NCI-H1436 (cell line): ENCODE measurements around the gene CRYGN.

ENCODE experiments used
- DNase-seq: peaks from one replicate; lab custom pipeline; 2025; lab: John Stamatoyannopoulos, UW

CRYGN gene

DNA sequence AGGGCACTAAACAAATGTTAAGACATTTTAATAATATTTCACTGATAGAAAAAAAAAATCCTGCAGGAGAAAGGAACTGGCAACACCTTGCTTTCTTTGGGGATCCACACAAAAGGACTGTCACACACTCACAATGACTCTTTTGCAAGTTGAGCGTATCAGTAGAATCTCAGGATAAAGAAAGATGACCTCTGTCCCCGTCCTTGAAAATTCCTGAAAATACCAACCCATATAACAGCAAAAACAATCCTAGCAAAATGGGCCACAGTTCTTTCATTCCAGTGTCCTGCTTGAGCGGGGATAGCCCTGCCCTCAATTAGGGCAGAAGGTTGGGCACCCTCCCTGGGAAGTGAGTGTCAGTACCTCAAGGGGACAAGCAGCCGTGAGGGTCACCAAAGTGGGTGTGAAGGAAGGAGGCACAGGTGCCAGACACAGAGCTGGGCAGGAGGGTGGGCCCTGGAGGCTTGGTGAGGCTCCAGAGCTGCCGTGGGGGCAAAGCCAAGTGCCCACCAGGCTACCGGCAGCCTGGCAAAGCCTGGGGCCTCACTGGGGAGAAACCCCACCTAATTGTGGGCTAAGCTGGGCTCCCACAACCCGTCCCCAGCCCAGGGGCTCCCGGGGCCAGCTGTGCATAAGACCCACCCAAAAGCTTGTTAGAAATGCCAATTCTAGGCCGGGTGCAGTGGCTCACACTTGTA lies 32.9 kb downstream of the CRYGN start:
- DNase-seq, result no peak

DNA sequence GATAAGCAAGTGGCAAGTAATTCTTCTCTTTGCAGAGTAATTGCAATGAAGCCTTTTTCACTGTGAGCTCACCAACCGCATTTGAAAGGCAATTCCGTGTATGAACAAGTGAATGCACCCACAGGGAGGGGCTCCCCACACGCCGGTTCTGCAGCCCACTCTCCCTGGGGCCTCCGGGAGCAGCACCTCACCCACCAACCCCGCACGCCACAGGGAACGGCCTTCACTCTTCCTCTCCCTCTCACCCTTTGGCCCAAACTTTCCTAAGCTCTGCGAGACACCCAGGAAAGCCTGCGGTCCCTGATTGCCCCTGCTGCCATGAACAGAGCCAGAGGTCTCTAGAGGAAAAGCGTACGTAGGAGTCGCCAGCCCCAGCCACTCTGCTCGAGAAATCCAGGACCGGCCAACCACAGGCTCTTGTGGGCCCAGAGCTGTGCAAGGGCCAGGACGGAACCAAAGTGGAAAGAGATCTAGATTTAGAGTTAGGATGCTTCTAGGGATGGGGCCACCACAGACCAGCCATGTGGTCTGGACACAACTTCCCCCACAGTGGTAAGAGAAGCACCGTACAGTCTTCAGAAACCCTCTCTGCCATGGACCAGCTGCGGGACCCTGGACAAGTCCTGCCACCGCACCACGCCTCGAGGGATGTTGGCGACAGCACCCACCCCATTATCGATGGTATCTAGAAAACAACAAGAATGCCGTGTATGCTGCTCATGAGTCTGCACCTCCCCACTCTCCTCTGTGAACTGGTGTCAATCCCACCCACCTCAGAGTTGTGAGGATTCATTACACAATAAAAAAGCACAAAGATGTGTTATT lies 33.7 kb downstream of the CRYGN start:
- no peak for DNase-seq

DNA sequence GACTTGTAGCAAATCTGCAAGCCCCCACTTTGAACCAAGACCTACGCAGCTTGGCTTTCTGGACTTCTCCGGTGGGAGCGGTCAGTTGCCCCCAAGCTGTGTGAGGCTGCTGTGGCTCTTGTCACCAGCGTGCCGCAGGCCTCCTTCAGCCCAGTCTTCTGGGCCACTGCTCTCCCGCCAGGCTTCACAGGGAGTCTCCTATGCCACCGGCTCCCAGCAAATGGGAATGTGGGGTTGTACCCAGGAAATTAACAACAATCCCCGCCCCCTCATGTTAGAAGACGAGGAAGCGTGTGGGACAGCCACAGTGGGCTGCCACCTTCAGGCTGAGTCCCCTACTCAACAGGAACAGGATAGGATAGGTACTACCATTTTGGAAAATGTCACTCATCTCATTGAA lies 34.4 kb downstream of the CRYGN start:
- DNase-seq, result no peak

DNA sequence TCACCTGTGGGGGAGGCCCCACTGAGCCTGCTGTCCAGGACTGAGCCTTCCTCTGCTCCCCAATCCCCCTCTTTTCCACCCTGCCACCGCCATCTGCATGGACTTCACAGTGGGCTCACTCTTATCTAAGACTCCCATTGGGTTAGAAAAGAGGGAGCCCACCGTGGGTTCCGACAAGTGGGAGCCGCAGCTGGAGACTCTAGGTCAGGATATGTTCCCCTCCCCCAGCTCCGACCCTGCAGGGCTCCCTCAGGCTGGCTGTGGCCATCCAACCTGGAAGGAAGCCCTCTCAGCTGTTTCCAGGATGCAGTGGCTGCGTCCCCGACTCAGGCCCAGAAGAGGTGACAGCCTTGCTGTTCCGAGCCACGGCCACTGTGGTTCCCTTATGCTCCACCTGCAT lies 34.9 kb downstream of the CRYGN start:
- no peak for DNase-seq

DNA sequence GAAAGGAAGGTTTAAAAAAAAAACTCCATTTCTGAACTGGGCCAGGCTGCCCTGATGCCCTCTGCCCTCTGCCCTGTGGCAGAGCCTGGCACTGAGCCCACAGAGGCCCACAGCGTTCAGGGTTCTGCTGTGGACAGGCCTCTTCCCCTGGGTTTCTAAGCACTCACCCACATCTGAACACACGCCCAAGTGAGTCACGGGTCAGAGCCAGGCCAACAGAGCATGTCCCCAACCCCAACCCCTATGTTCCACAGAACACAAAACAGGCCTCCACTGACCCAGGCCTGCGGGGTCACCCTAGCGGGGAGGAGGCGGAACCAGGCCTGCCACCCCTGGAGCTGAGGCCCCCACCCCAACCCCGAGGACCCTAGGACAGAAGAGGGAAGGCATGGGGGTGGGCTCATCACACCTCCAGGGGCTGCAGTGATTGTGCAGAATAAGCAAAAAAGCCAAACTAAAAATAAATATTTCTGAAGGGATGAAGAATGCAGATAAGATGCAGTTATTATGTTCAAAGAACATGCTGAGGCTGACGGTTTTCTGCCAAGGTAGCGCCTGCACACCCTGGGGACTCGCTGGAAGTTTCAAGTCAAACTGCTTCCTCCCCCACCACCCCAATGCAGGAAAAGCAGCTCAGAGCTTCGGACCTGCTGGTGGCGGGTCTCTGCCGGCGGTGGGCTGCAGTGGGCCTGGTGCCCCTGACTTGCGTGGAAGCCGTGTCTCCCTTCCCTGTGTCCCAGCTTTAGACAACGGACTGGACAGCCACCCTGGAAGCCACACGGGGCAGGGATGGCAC lies 35.5 kb downstream of the CRYGN start:
- no peak for DNase-seq

DNA sequence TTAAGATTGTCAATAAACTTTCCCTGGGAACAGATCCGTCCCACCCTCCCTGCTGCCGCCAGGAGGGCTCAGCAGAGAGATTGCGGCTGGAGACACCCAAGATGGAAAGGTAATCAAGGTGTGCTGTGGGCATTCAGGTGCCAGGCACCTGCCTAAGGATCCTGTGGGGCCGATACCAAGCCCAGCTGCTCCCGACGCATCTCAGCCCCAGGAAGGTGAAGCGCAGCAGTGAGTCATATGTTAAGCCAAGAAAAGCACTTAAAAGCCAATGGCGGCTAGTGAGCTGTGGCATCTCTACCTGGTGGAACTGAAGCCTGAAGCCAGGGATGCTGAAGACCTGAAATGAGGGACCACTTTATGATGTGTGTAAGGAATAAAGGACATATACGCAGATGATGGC lies 36.2 kb downstream of the CRYGN start:
- no peak for DNase-seq

DNA sequence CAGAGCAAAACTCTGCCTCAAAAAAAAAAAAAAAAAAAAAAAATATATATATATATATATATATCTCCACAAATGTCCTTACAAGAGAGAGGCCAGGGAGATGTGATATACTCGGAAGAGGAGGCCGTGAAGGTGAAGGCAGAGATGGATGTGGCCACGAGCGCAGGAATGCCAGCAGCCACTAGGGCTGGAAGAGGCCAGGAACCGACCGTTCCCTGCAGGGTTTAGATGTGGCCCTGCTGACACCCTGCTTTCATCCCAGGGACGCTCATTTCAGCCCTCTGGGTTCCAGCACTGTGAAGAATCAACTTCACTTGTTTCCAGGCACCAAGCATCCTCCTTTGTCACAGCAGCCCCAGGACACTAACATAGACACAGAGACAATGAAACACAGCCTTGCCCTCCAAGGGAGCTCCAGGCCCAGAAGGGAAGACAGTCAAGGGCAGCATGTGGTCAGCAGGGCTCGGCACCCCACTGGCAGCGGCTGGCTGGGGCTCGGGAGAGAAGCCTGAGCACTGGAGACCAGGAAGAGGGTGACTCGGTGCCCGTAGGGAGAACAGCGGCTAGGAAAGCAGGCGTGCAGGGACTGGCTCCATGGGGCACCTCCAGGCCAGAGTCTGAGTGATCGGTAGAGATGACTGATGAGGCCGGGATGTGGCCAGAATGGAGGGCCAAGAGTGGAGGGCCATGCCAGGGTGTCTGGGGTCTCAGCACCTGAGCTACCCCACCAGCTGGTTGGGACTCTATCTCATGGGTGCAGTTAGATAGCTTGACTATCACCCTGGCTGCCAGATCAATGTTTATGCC lies 37.7 kb downstream of the CRYGN start:
- DNase-seq, result no peak

DNA sequence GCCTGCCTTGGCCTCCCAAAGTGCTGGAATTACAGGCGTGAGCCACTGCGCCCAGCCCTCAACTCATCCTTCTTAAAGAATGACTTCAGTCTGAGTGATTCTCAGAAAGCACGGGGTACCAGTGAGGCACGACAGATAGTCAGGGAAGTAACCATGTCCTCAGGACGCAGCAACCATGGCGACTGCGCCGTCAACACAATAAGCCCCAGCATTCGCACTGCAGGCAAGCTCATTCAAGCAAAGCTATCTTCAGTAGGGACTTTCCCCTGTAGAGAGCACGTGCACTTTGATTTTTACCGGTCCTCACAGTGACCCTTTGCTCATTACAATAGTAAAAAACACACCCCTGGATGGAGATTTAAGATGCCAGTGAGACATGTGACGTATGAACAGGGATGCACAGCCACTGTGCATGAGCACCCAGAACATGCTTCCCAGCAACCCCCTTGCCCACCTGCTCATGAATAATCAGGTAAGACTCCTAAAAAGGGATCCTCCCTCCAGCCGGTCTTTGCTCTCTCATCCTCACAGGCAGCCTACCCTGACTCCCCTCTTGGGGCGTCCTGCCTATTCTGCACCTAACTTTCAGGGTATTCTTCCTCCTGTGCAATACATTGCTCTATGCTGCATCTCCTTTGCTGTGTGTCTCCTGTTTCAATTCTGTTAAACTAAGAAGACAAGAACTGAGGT lies 39.2 kb downstream of the CRYGN start:
- no peak for DNase-seq

DNA sequence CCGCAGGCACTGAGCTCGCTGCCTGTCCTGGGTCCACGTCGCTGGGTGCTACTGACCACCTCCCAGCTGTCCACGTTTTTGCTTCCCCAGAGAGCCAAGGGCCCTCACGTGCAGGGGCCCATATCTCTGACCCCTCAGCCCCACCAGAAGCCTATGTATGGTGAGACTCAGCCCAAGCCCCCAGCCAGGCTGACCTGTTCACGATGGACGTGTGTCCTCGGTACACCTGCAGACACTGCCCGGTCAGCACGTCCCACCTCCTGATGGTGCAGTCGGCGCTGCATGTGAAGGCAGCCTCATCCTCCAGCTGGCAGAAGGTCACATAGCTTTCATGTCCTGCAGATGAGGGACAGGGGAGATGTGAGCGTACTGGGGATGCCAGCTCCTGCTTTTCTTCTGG lies 40.0 kb downstream of the CRYGN start:
- no peak for DNase-seq

DNA sequence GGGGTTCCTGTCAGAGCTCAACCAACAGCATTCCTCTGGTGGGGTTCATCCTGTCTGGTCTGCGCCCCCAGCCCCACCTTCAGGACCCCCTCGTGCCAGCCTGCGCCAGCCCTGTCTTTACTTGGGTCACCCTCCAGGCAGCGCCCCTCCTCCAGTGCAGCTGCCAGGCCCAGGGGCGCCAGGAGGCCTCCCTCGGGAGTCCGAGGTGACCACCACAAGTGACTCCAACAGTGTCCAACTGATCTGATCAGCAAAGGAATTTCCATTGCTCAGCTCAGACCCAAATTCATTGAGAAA lies 40.7 kb downstream of the CRYGN start:
- no peak for DNase-seq

DNA sequence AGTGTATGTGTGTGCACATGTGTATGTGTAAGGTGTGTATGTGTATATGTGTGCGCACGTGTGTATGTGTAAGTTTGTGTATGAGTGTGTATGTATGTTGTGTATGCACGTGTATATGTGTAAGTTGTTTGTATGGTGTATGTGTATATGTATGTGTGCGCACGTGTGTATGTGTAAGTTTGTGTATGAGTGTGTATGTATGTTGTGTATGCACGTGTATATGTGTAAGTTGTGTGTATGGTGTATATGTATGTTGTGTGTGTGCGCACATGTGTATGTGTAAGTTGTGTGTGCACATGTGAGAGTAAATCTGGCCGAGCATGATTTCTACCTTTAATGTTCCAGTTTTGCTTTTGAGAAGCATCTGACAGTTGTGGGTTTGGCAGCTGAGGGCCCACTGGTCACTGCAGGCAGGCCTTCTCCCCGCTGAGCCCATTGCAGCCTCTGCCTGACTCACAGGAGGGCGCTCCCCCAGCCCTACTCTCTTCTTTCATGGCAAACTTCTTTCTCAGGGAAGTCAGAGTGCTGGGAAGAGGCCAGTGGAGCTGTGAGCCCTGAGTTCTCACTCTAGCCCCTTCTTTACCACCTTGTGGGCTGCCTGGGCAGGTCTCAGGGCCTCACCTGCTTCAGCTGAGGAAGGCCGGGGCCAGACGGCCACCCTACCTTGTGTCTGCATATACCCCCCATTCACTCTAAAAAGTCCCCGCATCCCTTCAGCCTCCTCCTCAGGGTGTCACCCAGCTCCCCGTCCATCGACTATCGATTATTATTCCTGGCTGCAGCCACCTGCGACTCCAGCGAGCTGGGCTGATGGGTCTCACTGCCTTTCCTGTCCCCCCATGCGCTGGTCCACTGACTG lies 41.3 kb downstream of the CRYGN start:
- no peak for DNase-seq

DNA sequence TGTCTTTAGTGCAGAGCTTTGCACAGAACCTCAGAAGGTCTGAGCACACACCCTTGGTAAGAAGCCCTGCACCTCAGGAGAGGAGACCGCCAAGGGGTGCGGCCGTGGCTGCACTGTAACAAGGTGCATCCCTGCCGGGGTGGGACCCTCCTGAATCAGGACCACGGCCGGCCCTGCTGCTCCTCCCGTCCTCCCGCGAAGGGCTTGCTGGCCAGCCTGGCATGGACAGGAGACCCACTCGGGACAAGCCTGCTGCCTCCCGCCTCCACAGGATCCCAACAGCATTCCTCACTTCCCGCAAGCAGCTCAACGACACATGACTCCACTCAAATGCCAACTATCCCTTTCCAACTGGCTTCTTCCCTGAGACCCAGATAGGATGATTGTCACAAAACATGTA lies 42.9 kb downstream of the CRYGN start:
- DNase-seq, result no peak

DNA sequence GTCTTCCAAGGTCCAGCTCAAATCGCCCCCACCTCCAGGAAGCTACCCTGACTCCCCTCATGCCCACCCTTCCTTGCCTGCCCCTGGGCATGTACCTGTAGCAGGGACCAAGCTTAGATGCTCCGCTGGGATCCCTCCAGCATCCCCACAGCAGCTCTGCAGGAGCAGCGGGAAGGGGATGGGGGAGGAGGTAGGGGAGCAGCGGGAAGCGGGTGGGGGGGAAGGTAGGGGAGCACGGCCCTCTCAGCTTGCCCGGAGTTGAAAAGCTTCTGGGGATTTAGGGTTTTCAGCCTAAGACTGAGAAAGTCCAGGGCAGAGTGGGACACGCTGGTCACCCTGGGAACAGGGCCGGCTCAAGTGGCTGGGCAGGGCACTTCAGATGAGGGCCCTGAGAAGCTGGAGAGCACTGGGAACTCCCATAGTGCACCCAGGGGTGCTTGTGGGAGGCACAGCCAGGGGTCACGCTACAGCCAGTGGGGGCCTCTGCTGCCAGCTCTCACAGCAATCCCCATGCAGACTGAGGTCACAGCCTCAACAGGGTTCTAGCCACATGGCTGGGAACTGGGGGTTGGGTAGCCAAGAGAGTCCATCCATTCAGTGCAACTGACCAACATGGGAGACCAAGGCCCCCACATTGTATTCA lies 43.5 kb downstream of the CRYGN start:
- no peak for DNase-seq

DNA sequence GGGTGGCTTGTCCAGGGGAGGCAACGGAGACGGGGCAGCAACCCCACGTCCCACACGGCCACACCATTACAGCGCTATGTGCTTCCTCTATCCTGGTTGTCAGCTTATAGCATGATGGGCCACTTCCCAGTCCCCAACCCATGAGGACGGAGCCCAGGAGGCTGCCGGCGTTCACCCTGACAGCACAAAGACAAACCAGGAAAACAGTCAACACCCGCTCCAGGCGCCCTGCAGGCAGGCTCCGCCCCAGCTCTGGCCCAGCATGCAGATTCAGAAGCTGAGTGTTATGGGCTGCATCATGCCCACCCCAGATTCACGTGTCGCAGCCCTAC lies 44.9 kb downstream of the CRYGN start:
- DNase-seq, result no peak

DNA sequence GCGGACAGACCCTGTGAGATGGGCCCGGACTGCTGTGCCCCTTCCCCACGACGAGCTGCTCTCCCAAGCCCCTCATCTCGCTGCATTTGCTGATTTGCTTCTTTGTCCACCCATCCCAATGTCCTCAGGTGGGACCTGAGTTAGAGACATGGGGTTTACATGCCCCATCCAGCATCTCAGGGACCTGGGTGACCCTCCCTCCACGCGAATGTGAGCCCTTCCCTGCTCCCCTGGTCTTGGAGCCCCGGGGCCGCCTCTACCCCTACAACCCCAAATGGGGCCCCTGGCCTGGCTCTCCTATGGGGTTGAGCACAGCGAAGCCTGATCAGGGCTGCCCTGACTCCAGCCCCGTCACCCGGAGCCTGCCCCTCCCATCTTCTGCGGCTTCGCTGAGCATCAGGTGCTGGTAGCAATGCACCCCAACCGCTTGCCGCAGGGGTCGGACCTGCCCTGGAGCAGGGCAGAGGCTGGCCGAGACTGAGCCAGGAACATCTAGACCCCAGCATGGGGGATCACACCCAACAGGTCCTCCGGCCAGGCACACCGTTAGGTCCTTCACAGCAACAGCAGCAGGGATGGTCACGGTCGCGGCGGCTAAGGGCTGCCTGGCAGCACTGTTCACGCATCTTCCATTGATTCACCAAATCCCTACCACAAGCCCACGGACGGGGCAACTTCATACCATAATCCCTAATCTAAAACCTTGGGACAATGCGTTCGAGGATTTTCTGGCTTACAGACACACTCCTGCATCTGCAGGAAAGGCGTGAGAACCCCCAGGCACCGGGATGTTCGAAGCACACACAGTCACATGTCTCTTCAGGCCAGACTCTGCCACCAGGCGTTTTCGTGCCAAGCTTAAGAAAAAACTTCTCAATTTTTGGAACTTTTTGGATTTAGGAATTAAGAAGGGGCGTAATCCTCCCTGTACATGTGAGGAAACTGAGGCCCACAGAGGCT lies 45.6 kb downstream of the CRYGN start:
- no peak for DNase-seq

DNA sequence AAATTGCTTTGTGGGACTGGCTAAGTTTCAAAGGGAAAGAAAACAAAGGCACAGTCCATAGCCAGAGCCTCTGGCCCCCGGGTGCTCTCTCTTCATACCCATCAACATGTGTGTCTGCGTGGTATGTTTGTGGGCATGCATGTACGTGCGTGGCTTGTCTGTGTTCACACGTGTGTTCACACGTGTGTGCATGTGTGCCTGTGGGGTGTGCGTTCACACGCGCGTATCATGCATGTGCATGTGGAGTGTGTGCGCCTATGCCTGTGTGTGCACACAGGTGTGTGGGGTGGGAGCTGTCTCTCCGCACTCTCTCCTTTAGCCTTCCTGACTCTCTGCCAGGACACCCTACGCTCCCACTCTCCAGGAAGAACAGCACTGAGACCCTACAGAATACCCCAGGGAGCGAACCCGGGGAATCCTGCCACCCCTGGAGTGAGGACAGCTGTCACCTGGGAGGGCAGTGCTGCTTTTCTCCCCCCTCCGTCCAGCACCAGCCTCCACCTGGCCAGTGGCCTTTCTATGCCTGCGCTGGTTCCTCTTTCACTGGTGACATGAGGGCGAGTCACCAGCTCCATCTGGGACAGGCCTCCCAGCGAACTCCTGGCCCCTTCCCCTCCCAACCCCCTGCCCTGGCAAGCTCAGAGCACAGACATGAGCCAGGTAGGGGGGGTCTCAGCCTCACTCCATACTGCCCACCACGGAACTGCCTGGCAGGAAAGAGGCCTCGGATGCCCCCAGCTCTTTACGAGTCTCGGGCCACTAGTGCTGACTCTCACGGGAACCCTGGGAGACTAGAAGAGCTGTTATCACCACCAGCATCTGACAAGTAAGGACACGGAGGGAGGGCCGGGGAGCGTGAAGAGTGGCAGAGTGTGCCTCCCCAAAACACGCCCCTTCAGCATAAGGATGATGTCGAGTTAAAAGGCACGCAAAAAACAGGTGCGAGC lies 46.6 kb downstream of the CRYGN start:
- DNase-seq, result no peak

DNA sequence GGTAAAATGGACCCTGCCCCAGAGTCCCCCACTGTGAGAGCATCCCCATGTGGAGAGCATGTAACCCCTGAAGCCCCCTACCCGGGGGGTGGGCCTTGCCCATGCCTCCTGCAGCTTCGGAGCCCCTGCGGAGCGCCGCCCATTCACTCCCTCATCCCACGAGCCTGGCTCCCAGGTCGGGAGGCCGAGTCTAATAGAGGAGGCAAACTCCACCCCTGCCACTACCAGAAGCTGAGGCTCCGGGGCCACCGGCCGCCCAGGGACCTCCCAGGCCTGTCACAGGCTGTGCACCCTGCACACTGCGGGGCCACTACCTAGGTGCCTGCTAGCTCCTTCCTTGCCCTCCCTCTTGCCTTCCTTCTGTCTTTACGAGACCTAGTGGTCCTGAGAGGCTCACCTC lies 47.5 kb downstream of the CRYGN start:
- DNase-seq, result no peak

DNA sequence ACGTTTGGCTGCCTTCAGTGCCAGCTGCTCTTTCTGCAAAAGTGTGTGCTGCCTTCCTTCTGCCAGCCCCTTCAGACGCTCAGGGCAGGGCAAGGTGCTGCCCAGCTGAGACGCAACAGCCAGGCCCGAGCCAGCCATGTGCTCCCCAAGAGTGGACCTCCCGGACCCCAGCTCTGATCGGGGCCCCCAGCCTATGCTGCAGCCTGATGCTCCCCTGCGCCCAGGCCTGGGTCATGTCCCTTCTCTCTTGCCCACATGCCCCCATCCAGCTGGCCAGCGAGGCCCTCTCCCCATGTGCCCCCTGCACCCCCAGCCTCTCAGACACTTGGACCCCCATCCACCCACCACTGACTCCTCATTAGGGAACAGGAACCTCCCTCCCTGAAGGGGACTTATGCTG lies 47.9 kb downstream of the CRYGN start:
- DNase-seq, result no peak
